Raji (cell line): ENCODE measurements around the gene MAP3K3.
A peak's percentile ranks its signal among the peaks of the same experiment; 100 is the strongest.

Experiments
- POLR2A ChIP-seq: IDR thresholded peaks from 2 replicates; pipeline ENCODE4 v1.6.1; 2011; ENCODE audit warnings: low read depth, low read length, control low read depth; ENCODE audit not compliant: insufficient read depth

The MAP3K3 gene

GRCh38 chr17:63621684-63622573 is at the start of gene MAP3K3:
Gene MAP3K3 (plus strand): TSS chr17:63622417. CDS start chr17:63622760, 343 bp downstream.
- TF ChIP-seq POLR2A = peak; percentile 90

GRCh38 chr17:63573634-63574033 is 48.6 kb upstream of the MAP3K3 start:
- no peak for TF ChIP-seq POLR2A

- TF ChIP-seq POLR2A = no peak
These were observed 44.0 kb upstream of the MAP3K3 start for GRCh38 chr17:63578027-63578768.

GRCh38 chr17:63578769-63579111 is 43.5 kb upstream of the MAP3K3 start:
- no peak for TF ChIP-seq POLR2A

- no peak for TF ChIP-seq POLR2A
These were observed 42.6 kb upstream of the MAP3K3 start for GRCh38 chr17:63579633-63580032.

GRCh38 chr17:63587770-63588169 is 34.4 kb upstream of the MAP3K3 start:
- no peak for TF ChIP-seq POLR2A

- TF ChIP-seq POLR2A = no peak
These were observed 33.4 kb upstream of the MAP3K3 start for GRCh38 chr17:63588797-63589196.

GRCh38 chr17:63589646-63590045 is 32.6 kb upstream of the MAP3K3 start:
- no peak for TF ChIP-seq POLR2A

GRCh38 chr17:63592797-63593196 is 29.4 kb upstream of the MAP3K3 start:
- TF ChIP-seq POLR2A = no peak

GRCh38 chr17:63595132-63595531 is 27.1 kb upstream of the MAP3K3 start:
- TF ChIP-seq POLR2A = no peak

- TF ChIP-seq POLR2A = no peak
These were observed 25.2 kb upstream of the MAP3K3 start for GRCh38 chr17:63596856-63597586.

GRCh38 chr17:63598281-63598680 is 23.9 kb upstream of the MAP3K3 start:
- no peak for TF ChIP-seq POLR2A

- TF ChIP-seq POLR2A = peak; percentile 82
These were observed 21.4 kb upstream of the MAP3K3 start, which contains the start of gene TACO1 for GRCh38 chr17:63600569-63601438. Gene TACO1 (plus strand): TSS chr17:63600895. CDS start chr17:63601084, 189 bp downstream.
